A549 treated with Hydrocortisone at 1 μM for 4 hours (cell line): ENCODE data around the gene RBM19. TPM values are rescaled to one million over a fixed set of nuclear protein-coding genes. Genes with fewer than 3 reads are reported as not detected.

Source experiments
- total RNA-seq: library from RNA; stranded (reverse); fragments of 200-300 nt; extraction: Qiagen RNA extraction; gene quantifications from 5 replicates; pipeline ENCODE4 v1.2.3, GENCODE V29; 2022

The RBM19 gene
- total RNA-seq, result 16.5 to 19.0 TPM (median 16.8 TPM) in 5 replicates

GRCh38 chr12:113965951-113966797 is at the start of gene RBM19:
Gene RBM19 (minus strand): TSS chr12:113966325. CDS start chr12:113966227, 98 bp downstream.

